Keratinocyte (primary cell): ENCODE measurements around the gene EIF3I. TPM values are rescaled to one million over a fixed set of nuclear protein-coding genes. Genes with fewer than 3 reads are reported as not detected.

Source experiments
- DNase-seq: peaks from one replicate; pipeline ENCODE4 v3.0.0-alpha.2; 2011; ENCODE audit warnings: low read depth, missing footprints, low spot score
- FAIRE-seq: peaks from 2 replicates; lab custom pipeline; 2011; peaks lifted over from hg19 to GRCh38; lab: Jason Lieb, UNC
- H2AFZ ChIP-seq: 2 replicates; pipeline ENCODE4 v1.6.0; 2012; ENCODE audit warnings: low read length, control low read depth, inconsistent platforms; ENCODE audit not compliant: control insufficient read depth
- H3K27ac ChIP-seq: 2 replicates; pipeline ENCODE4 v1.5.1; 2011; ENCODE audit warnings: low read length; ENCODE audit not compliant: control insufficient read depth, insufficient read depth
- H3K27me3 ChIP-seq: 3 replicates; pipeline ENCODE4 v1.6.0; 2011; ENCODE audit warnings: low read length; ENCODE audit not compliant: control insufficient read depth, insufficient read depth; ENCODE audit errors: extremely low read depth
- H3K36me3 ChIP-seq, 2 experiments: 2 replicates in 1 of 2; 3 replicates in 1 of 2; pipeline ENCODE4 v1.5.1; 2011; ENCODE audit warnings: low read length in 2 of 2, mild to moderate bottlenecking in 1 of 2; ENCODE audit not compliant: control insufficient read depth in 2 of 2, insufficient read depth in 2 of 2; ENCODE audit errors: extremely low read depth in 1 of 2
- H3K4me1 ChIP-seq: 3 replicates; pipeline ENCODE4 v1.5.1; 2011; ENCODE audit warnings: low read length; ENCODE audit not compliant: control insufficient read depth, insufficient read depth; ENCODE audit errors: extremely low read depth
- H3K4me2 ChIP-seq: 3 replicates; pipeline ENCODE4 v1.6.0; 2011; ENCODE audit warnings: low read depth, low read length; ENCODE audit not compliant: control insufficient read depth, insufficient read depth; ENCODE audit errors: extremely low read depth
- H3K4me3 ChIP-seq, 3 experiments: fragments of 200-600 bp in 1 of 3; sonication (generic) in 1 of 3; 2 replicates in 2 of 3; 3 replicates in 1 of 3; pipeline ENCODE4 v1.5.1; 2011 to 2016; ENCODE audit warnings: low read length in 3 of 3, mild to moderate bottlenecking in 3 of 3, control low read depth in 2 of 3, inconsistent platforms in 1 of 3, low read depth in 1 of 3, mixed read lengths in 1 of 3, mixed run types in 1 of 3, moderate library complexity in 1 of 3; ENCODE audit not compliant: control insufficient read depth in 2 of 3, insufficient read depth in 2 of 3; ENCODE audit errors: extremely low read depth in 1 of 3
- H3K79me2 ChIP-seq: 2 replicates; pipeline ENCODE4 v1.6.0; 2012; ENCODE audit warnings: low read length; ENCODE audit not compliant: control insufficient read depth, insufficient read depth
- H3K9ac ChIP-seq: 3 replicates; pipeline ENCODE4 v1.6.0; 2011; ENCODE audit warnings: low read length; ENCODE audit not compliant: control insufficient read depth, insufficient read depth; ENCODE audit errors: extremely low read depth
- H3K9me1 ChIP-seq: 3 replicates; pipeline ENCODE4 v1.6.0; 2011; ENCODE audit warnings: low read length; ENCODE audit not compliant: control insufficient read depth, insufficient read depth; ENCODE audit errors: extremely low read depth
- H3K9me3 ChIP-seq: 2 replicates; pipeline ENCODE4 v1.5.1; 2012; ENCODE audit warnings: low read depth, low read length; ENCODE audit not compliant: control insufficient read depth
- H4K20me1 ChIP-seq: 3 replicates; pipeline ENCODE4 v1.6.0; 2011; ENCODE audit warnings: low read length; ENCODE audit not compliant: control insufficient read depth, insufficient read depth; ENCODE audit errors: extremely low read depth
- EZH2 ChIP-seq: IDR thresholded peaks from one replicate; pipeline ENCODE4 v1.6.1; 2012; ENCODE audit warnings: inconsistent platforms, mild to moderate bottlenecking, low read length, moderate library complexity
- dilution Hi-C: fragments of 300-500 bp; cut with MboI; formaldehyde crosslinking; loops from one replicate; pipeline ENCODE4 v1.7.0; 2020; ENCODE audit warnings: low sequenced_read_pairs; ENCODE audit not compliant: extremely low pct_ligation_motif_present
- polyA plus RNA-seq, 5 experiments: library from polyadenylated mRNA; depleted of rRNA in 3 of 5; stranded (reverse) in 3 of 5; stranded (forward) in 1 of 5; unstranded in 1 of 5; fragments of >200 nt; gene quantifications; 1 replicate in 1 of 5; 2 replicates in 3 of 5; 3 replicates in 1 of 5; pipeline versions ENCODE4 v1.2.1 to v1.2.3, GENCODE V29; 2011 to 2012; ENCODE audit warnings: missing spikeins in 2 of 5, low read depth in 1 of 5, low replicate concordance in 1 of 5
- TF ChIP-seq, protein P1 (sequence below), 3 experiments: IDR thresholded peaks in 1 of 3; conservative IDR thresholded peaks in 1 of 3; optimal IDR thresholded peaks in 1 of 3; 2 replicates in 2 of 3; 3 replicates in 1 of 3; pipeline versions ENCODE3 to v1.5.1; 2011; ENCODE audit warnings: low read length in 3 of 3, mild to moderate bottlenecking in 3 of 3, moderate library complexity in 2 of 3, control low read depth in 1 of 3, inconsistent platforms in 1 of 3; ENCODE audit not compliant: insufficient read depth in 2 of 3; ENCODE audit errors: extremely low read depth in 1 of 3

EIF3I gene
- polyA plus RNA-seq, 1 donor (not counting 4 experiments of a cell fraction or from before 2014, with no cell fraction given) = 388 TPM

- no peak overlapping the region for H3K4me3 ChIP-seq
- no peaks in the 10 kb centered on the region for H3K4me1 ChIP-seq
- no peaks in the 10 kb centered on the region for H4K20me1 ChIP-seq
- dilution Hi-C loops = no loop called here
- H3K79me2 ChIP-seq = no peaks in the 10 kb centered on the region
- no peaks in the 10 kb centered on the region for H3K9me1 ChIP-seq
- H2AFZ ChIP-seq = no peak overlapping the region
- no peak overlapping the region for H3K9ac ChIP-seq
- H3K4me2 ChIP-seq = no peak overlapping the region
- FAIRE-seq = no peak
- no peak overlapping the region for H3K27ac ChIP-seq
- H3K36me3 ChIP-seq = no peaks in the 10 kb centered on the region
- no peaks in the 10 kb centered on the region for H3K9me3 ChIP-seq
- no peak for TF ChIP-seq EZH2
- TF ChIP-seq, protein P1, sequence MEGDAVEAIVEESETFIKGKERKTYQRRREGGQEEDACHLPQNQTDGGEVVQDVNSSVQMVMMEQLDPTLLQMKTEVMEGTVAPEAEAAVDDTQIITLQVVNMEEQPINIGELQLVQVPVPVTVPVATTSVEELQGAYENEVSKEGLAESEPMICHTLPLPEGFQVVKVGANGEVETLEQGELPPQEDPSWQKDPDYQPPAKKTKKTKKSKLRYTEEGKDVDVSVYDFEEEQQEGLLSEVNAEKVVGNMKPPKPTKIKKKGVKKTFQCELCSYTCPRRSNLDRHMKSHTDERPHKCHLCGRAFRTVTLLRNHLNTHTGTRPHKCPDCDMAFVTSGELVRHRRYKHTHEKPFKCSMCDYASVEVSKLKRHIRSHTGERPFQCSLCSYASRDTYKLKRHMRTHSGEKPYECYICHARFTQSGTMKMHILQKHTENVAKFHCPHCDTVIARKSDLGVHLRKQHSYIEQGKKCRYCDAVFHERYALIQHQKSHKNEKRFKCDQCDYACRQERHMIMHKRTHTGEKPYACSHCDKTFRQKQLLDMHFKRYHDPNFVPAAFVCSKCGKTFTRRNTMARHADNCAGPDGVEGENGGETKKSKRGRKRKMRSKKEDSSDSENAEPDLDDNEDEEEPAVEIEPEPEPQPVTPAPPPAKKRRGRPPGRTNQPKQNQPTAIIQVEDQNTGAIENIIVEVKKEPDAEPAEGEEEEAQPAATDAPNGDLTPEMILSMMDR (optimal IDR thresholded peaks at IDR 0.05 in 1 of 3, IDR thresholded peaks at IDR 0.05 in 1 of 3, conservative IDR thresholded peaks at IDR 0.05 in 1 of 3; ENCODE audit: extremely low read depth in 1 of 3, insufficient read depth in 2 of 3, low read length in 3 of 3) = no peak
- no peaks in the 10 kb centered on the region for H3K27me3 ChIP-seq
- no peak for DNase-seq
Measured at GRCh38 chr1:32263744-32264143, 41.5 kb downstream of the EIF3I start.

GRCh38 chr1:32265846-32266245 is 43.6 kb downstream of the EIF3I start:
- H3K79me2 ChIP-seq = no peaks in the 10 kb centered on the region
- H3K27ac ChIP-seq = no peak overlapping the region
- dilution Hi-C loops = no loop called here
- H3K9me3 ChIP-seq = no peaks in the 10 kb centered on the region
- H3K4me3 ChIP-seq = no peak overlapping the region
- no peak overlapping the region for H3K9ac ChIP-seq
- TF ChIP-seq, protein P1 (optimal IDR thresholded peaks at IDR 0.05 in 1 of 3, IDR thresholded peaks at IDR 0.05 in 1 of 3, conservative IDR thresholded peaks at IDR 0.05 in 1 of 3; ENCODE audit: extremely low read depth in 1 of 3, insufficient read depth in 2 of 3, low read length in 3 of 3) = no peak
- no peak for TF ChIP-seq EZH2
- no peaks in the 10 kb centered on the region for H3K4me1 ChIP-seq
- H4K20me1 ChIP-seq = no peaks in the 10 kb centered on the region
- no peak overlapping the region for H3K4me2 ChIP-seq
- FAIRE-seq = no peak
- H3K9me1 ChIP-seq = no peaks in the 10 kb centered on the region
- no peaks in the 10 kb centered on the region for H3K36me3 ChIP-seq
- H2AFZ ChIP-seq = no peak overlapping the region
- H3K27me3 ChIP-seq = no peaks in the 10 kb centered on the region
- no peak for DNase-seq
